Panc1 (cell line): ENCODE results near the gene LUZP2. TPM values are rescaled to one million over a fixed set of nuclear protein-coding genes. Genes with fewer than 3 reads are reported as not detected.

Source experiments
- ATAC-seq: fragments of 200-7000 bp; cut with Tn5 transposase; 2 replicates; pipeline ENCODE4 v1.9.1; 2020; ENCODE audit warnings: mild to moderate bottlenecking, moderate library complexity
- BruUV-seq: library from RNA; stranded (reverse); fragments of 400-500 nt; replicated peaks from 2 replicates; lab custom pipeline; 2021; lab: Mats Ljungman, UMichigan
- CTCF ChIA-PET: fragments of 300-600 bp; sonication (Branson Sonifier 250); formaldehyde crosslinking; loops from one replicate; lab custom pipeline; 2022; ENCODE audit warnings: antibody characterized with exemption; lab: Charles Lee
- POLR2A ChIA-PET: fragments of 300-600 bp; sonication (Branson Sonifier 250); formaldehyde crosslinking; loops from one replicate; lab custom pipeline; 2022; ENCODE audit warnings: antibody characterized with exemption; lab: Charles Lee
- DNase-seq: peaks from one replicate; pipeline ENCODE4 v3.0.0-alpha.2; 2010; ENCODE audit warnings: low read depth, low spot score
- H3K27ac ChIP-seq: 2 replicates; pipeline ENCODE4 v1.5.1; 2011; ENCODE audit warnings: mild to moderate bottlenecking, low read length, inconsistent platforms
- H3K27me3 ChIP-seq: fragments of 200-500 bp; sonication (Bioruptor generic); 2 replicates; pipeline ENCODE4 v1.6.0; 2014; ENCODE audit warnings: low read length, inconsistent platforms; ENCODE audit not compliant: control insufficient read depth, insufficient read depth
- H3K36me3 ChIP-seq: fragments of 200-500 bp; sonication (Bioruptor generic); 2 replicates; pipeline ENCODE4 v1.5.1; 2014; ENCODE audit warnings: inconsistent platforms, mild to moderate bottlenecking, low read length, moderate library complexity; ENCODE audit not compliant: control insufficient read depth, insufficient read depth
- H3K4me1 ChIP-seq: 2 replicates; pipeline ENCODE4 v1.5.1; 2011; ENCODE audit warnings: inconsistent platforms, mild to moderate bottlenecking, low read length, moderate library complexity; ENCODE audit not compliant: control insufficient read depth, insufficient read depth
- H3K4me3 ChIP-seq, 2 experiments: 2 replicates each; pipeline ENCODE4 v1.5.1; 2011 to 2012; ENCODE audit warnings: low read depth in 2 of 2, low read length in 2 of 2, mild to moderate bottlenecking in 2 of 2, inconsistent platforms in 1 of 2, moderate library complexity in 1 of 2
- H3K9me3 ChIP-seq: fragments of 200-500 bp; sonication (Bioruptor generic); 2 replicates; pipeline ENCODE4 v1.5.1; 2014; ENCODE audit warnings: low read depth, mild to moderate bottlenecking, inconsistent platforms, low read length, moderate library complexity; ENCODE audit not compliant: control insufficient read depth, insufficient read depth
- CTCF ChIP-seq: fragments of 450-650 bp; IDR thresholded peaks from 2 replicates; pipeline ENCODE4 v1.5.1; 2017; ENCODE audit warnings: mild to moderate bottlenecking
- POLR2AphosphoS5 ChIP-seq: IDR thresholded peaks from 2 replicates; pipeline ENCODE4 v1.6.1; 2012; ENCODE audit warnings: mild to moderate bottlenecking, low read depth, low read length, moderate library complexity
- SIN3A ChIP-seq: IDR thresholded peaks from 2 replicates; pipeline ENCODE4 v1.6.1; 2012; ENCODE audit warnings: low read depth, mild to moderate bottlenecking, low read length, moderate library complexity, borderline replicate concordance; ENCODE audit not compliant: insufficient read depth
- TCF7L2 ChIP-seq: IDR thresholded peaks from 2 replicates; pipeline ENCODE4 v1.6.1; 2011; ENCODE audit warnings: mild to moderate bottlenecking, low read depth, low read length, inconsistent platforms
- in situ Hi-C: cut with HindIII; loops from 2 replicates; pipeline ENCODE4 v1.10.0; 2016; ENCODE audit warnings: low sequenced_read_pairs, low pct_unique_long_range_greater_than_20kb
- intact Hi-C: fragments of 100-400 bp; cut with micrococcal nuclease; formaldehyde crosslinking; loops from one replicate; pipeline ENCODE4 v1.10.0; 2022; ENCODE audit not compliant: unreplicated experiment
- total RNA-seq: library from RNA; stranded (reverse); gene quantifications from one replicate; pipeline ENCODE4 v1.2.1, GENCODE V29; 2021; ENCODE audit not compliant: unreplicated experiment
- TF ChIP-seq, protein P1 (sequence below), 2 experiments: IDR thresholded peaks; 2 replicates each; pipeline ENCODE4 v1.6.1; 2011 to 2012; ENCODE audit warnings: low read depth in 2 of 2, control low read depth in 1 of 2, low read length in 1 of 2, mild to moderate bottlenecking in 1 of 2, moderate library complexity in 1 of 2; ENCODE audit not compliant: insufficient read depth in 1 of 2

Gene LUZP2
- total RNA-seq, 1 experiment from 2014 or later, result 0.18 TPM

DNA sequence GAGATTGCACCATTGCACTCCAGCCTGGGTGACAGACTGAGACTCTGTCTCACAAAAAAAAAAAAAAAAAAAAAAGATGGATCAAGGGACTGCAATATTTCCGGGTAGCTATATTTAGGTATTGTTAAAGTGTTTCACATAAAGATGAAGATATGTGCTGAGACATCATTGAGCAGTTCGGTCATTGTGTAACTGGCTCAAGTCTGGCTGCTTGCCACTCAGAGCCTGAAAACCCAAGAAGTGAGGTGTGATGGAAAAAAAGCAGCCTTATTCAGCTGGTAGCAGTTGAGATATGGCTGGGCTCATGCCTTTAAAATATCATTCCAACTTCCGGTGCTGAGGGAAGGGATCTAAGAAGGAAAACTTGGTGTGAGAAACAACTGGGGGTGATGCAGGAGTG lies 46.9 kb downstream of the LUZP2 start:
- no TSS peak for BruUV-seq
- CTCF ChIA-PET, result no interaction called here
- Histone ChIP-seq H3K9me3 (no peaks in the 10 kb centered on the region), H3K4me1 (no peaks in the 10 kb centered on the region), H3K27me3 (no peaks in the 10 kb centered on the region), H3K27ac (no peak overlapping the region), H3K36me3 (no peaks in the 10 kb centered on the region), H3K4me3 (no peak overlapping the region)
- POLR2A ChIA-PET, result interaction anchor here (0.6 kb wide), 1 partner anchor 162 kb away, joined by 4 read pairs; no protein-coding TSS in a partner anchor
- intact Hi-C loops (no loop called here), in situ Hi-C loops (no loop called here)
- no peak for ATAC-seq
- no peak for DNase-seq
- TF ChIP-seq POLR2AphosphoS5 (no peak), TCF7L2 (no peak), SIN3A (no peak), CTCF (no peak)
- TF ChIP-seq, protein P1, sequence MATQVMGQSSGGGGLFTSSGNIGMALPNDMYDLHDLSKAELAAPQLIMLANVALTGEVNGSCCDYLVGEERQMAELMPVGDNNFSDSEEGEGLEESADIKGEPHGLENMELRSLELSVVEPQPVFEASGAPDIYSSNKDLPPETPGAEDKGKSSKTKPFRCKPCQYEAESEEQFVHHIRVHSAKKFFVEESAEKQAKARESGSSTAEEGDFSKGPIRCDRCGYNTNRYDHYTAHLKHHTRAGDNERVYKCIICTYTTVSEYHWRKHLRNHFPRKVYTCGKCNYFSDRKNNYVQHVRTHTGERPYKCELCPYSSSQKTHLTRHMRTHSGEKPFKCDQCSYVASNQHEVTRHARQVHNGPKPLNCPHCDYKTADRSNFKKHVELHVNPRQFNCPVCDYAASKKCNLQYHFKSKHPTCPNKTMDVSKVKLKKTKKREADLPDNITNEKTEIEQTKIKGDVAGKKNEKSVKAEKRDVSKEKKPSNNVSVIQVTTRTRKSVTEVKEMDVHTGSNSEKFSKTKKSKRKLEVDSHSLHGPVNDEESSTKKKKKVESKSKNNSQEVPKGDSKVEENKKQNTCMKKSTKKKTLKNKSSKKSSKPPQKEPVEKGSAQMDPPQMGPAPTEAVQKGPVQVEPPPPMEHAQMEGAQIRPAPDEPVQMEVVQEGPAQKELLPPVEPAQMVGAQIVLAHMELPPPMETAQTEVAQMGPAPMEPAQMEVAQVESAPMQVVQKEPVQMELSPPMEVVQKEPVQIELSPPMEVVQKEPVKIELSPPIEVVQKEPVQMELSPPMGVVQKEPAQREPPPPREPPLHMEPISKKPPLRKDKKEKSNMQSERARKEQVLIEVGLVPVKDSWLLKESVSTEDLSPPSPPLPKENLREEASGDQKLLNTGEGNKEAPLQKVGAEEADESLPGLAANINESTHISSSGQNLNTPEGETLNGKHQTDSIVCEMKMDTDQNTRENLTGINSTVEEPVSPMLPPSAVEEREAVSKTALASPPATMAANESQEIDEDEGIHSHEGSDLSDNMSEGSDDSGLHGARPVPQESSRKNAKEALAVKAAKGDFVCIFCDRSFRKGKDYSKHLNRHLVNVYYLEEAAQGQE (IDR thresholded peaks at IDR 0.05; ENCODE audit: insufficient read depth in 1 of 2, low read depth in 2 of 2, low read length in 1 of 2), result no peak

- no peak for TF ChIP-seq POLR2AphosphoS5
- no peak for TF ChIP-seq SIN3A
- no peak for TF ChIP-seq TCF7L2
- TF ChIP-seq CTCF, result no peak
- TF ChIP-seq, protein P1 (IDR thresholded peaks at IDR 0.05; ENCODE audit: insufficient read depth in 1 of 2, low read depth in 2 of 2, low read length in 1 of 2), result no peak
- H3K27me3 ChIP-seq, result no peaks in the 10 kb centered on the region
- H3K9me3 ChIP-seq, result no peaks in the 10 kb centered on the region
- ATAC-seq, result no peak
- DNase-seq, result no peak
- CTCF ChIA-PET, result no interaction called here
- no peak overlapping the region for H3K4me3 ChIP-seq
- H3K4me1 ChIP-seq, result no peaks in the 10 kb centered on the region
- BruUV-seq, result no TSS peak
- no peaks in the 10 kb centered on the region for H3K36me3 ChIP-seq
- no peak overlapping the region for H3K27ac ChIP-seq
- in situ Hi-C loops (no loop called here), intact Hi-C loops (no loop called here)
- POLR2A ChIA-PET, result no interaction called here
Observed at GRCh38 chr11:24556693-24557092, 59.8 kb downstream of the LUZP2 start.
